GM13976 (cell line): ENCODE results near the gene SUPT3H.

Experiments
- DNase-seq: peaks from one replicate; pipeline ENCODE4 v3.0.0; 2012; ENCODE audit warnings: low spot score
- CTCF ChIP-seq: IDR thresholded peaks from 2 replicates; pipeline ENCODE4 v1.5.1; 2012; ENCODE audit warnings: borderline replicate concordance, mild to moderate bottlenecking; ENCODE audit not compliant: insufficient read depth; ENCODE audit errors: extremely low read depth, missing control alignments, control extremely low read depth
- in situ Hi-C: fragments of 300-500 bp; cut with MboI; formaldehyde crosslinking; loops from one replicate; pipeline ENCODE4 v1.12.0; 2022; ENCODE audit warnings: low sequenced_read_pairs, mixed read lengths, inconsistent platforms; ENCODE audit not compliant: unreplicated experiment

Gene SUPT3H

GRCh38 chr6:44789806-44790205 lies 587.9 kb downstream of the SUPT3H start:
- DNase-seq = no peak
- no peak for TF ChIP-seq CTCF
- in situ Hi-C loops = no loop called here

- TF ChIP-seq CTCF = no peak
- DNase-seq = no peak
- in situ Hi-C loops = no loop called here
Observed at GRCh38 chr6:44789061-44789460, 588.7 kb downstream of the SUPT3H start.

GRCh38 chr6:44788387-44788981 lies 589.2 kb downstream of the SUPT3H start:
- in situ Hi-C loops = no loop called here
- no peak for TF ChIP-seq CTCF
- no peak for DNase-seq

GRCh38 chr6:44787254-44787834 lies 590.4 kb downstream of the SUPT3H start:
- no peak for DNase-seq

GRCh38 chr6:44785130-44785529 lies 592.6 kb downstream of the SUPT3H start:
- no peak for DNase-seq
- in situ Hi-C loops = no loop called here
- TF ChIP-seq CTCF = no peak

More at GRCh38 chr6:44787254-44787834, 590.4 kb downstream of the SUPT3H start:
- TF ChIP-seq CTCF = no peak
- in situ Hi-C loops = no loop called here

- no peak for TF ChIP-seq CTCF
- DNase-seq = no peak
- in situ Hi-C loops = no loop called here
Observed at GRCh38 chr6:44784195-44784594, 593.5 kb downstream of the SUPT3H start.
